PC-9 (cell line): ENCODE data around the gene MAP4K4. TPM values are rescaled to one million over a fixed set of nuclear protein-coding genes. Genes with fewer than 3 reads are reported as not detected.

Experiments
- BruUV-seq: library from RNA; stranded (reverse); fragments of 400-500 nt; replicated peaks from 2 replicates; lab custom pipeline; 2021; lab: Mats Ljungman, UMichigan
- CTCF ChIA-PET: fragments of 300-600 bp; sonication (Branson Sonifier 250); formaldehyde crosslinking; loops from one replicate; lab custom pipeline; 2022; ENCODE audit warnings: antibody characterized with exemption; lab: Charles Lee
- POLR2A ChIA-PET: fragments of 300-600 bp; sonication (Branson Sonifier 250); formaldehyde crosslinking; loops from one replicate; lab custom pipeline; 2022; ENCODE audit warnings: antibody characterized with exemption; ENCODE audit not compliant: unreplicated experiment; lab: Charles Lee
- DNase-seq, 2 experiments: peaks; one replicate each; pipeline versions ENCODE4 v3.0.0 to v3.0.0-alpha.2; 2015 to 2022; ENCODE audit warnings: mixed read lengths in 1 of 2
- H2AFZ ChIP-seq: fragments of 200-600 bp; sonication (generic); 2 replicates; pipeline ENCODE4 v1.8.1; 2017; ENCODE audit warnings: antibody characterized with exemption
- H3F3A ChIP-seq: fragments of 200-600 bp; sonication (generic); 2 replicates; pipeline ENCODE4 v1.8.1; 2017; ENCODE audit warnings: antibody characterized with exemption, mild to moderate bottlenecking, low read depth; ENCODE audit not compliant: insufficient read depth
- H3K27ac ChIP-seq: fragments of 200-600 bp; sonication (generic); 2 replicates; pipeline ENCODE4 v1.6.1; 2016; ENCODE audit warnings: mixed run types
- H3K27me3 ChIP-seq: fragments of 200-600 bp; sonication (generic); 2 replicates; pipeline ENCODE4 v1.6.1; 2016; ENCODE audit warnings: low read depth, mixed run types; ENCODE audit not compliant: insufficient read depth
- H3K36me3 ChIP-seq: fragments of 200-600 bp; sonication (generic); 2 replicates; pipeline ENCODE4 v1.6.1; 2016; ENCODE audit warnings: low read depth, mixed run types
- H3K4me1 ChIP-seq: fragments of 200-600 bp; sonication (generic); replicated peaks from 2 replicates; pipeline ENCODE4 v1.6.1; 2016; ENCODE audit warnings: mixed run types; ENCODE audit not compliant: insufficient read depth
- H3K4me2 ChIP-seq: fragments of 200-600 bp; sonication (generic); 2 replicates; pipeline ENCODE4 v1.6.1; 2017; ENCODE audit warnings: mixed run types
- H3K4me3 ChIP-seq: fragments of 200-600 bp; sonication (generic); 2 replicates; pipeline ENCODE4 v1.6.1; 2016; ENCODE audit warnings: mixed run types
- H3K79me2 ChIP-seq: fragments of 200-600 bp; sonication (generic); 2 replicates; pipeline ENCODE4 v1.6.1; 2017; ENCODE audit warnings: low read depth, mixed run types
- H3K9me2 ChIP-seq: fragments of 200-600 bp; sonication (generic); 2 replicates; pipeline ENCODE4 v1.8.1; 2017; ENCODE audit warnings: mild to moderate bottlenecking; ENCODE audit not compliant: insufficient read depth
- H3K9me3 ChIP-seq: fragments of 200-600 bp; sonication (generic); 2 replicates; pipeline ENCODE4 v1.8.1; 2016; ENCODE audit warnings: low read depth; ENCODE audit not compliant: insufficient read depth
- H4K20me1 ChIP-seq: fragments of 200-600 bp; sonication (generic); 2 replicates; pipeline ENCODE4 v1.8.1; 2017; ENCODE audit not compliant: insufficient read depth
- EZH2 ChIP-seq: fragments of 200-600 bp; sonication (generic); IDR thresholded peaks from 2 replicates; pipeline ENCODE4 v1.8.0; 2017; ENCODE audit warnings: antibody characterized with exemption, low read depth
- intact Hi-C: fragments of 100-400 bp; cut with micrococcal nuclease; formaldehyde crosslinking; loops from one replicate; pipeline ENCODE4 v1.10.0; 2022; ENCODE audit not compliant: unreplicated experiment
- total RNA-seq: library from RNA; stranded (reverse); gene quantifications from 2 replicates; pipeline ENCODE4 v1.2.3, GENCODE V29; 2021
- TF ChIP-seq, protein P1 (sequence below): fragments of 200-600 bp; sonication (generic); conservative IDR thresholded peaks from 2 replicates; pipeline ENCODE4 v1.6.1; 2017; ENCODE audit warnings: mixed run types, antibody characterized with exemption, mild to moderate bottlenecking, moderate library complexity

MAP4K4 gene
- total RNA-seq, 1 experiment from 2014 or later, result 129 TPM

GRCh38 chr2:101821828-101822458 is 124.4 kb downstream of the MAP4K4 start:
- Histone ChIP-seq H3K4me1 (peaks cover 78% of the 10 kb centered on the region), H4K20me1 (peaks cover 31% of the 10 kb centered on the region)

DNA sequence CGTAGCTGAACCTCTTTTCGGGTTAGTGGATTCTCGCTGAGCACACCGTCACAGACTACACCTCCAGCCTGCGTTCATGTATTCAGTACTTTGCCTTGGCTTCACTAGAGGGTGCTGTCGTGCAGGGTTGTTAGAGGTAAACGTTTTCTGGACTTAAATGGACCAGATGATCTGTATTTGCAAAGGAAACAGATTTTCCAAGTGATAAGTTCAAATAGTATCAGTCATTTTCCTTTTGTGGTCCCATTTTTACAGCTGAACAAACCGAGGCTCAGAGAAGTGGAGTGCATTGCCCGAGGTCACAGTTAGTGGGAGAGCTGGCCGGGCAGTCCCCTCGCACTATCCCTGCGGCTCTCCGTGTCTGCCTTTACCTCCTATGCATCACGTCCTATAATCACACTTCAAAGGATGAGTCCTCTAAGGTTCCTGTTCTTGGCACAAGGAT is 125.9 kb downstream of the MAP4K4 start:
- Histone ChIP-seq H3K4me1 (peaks cover 82% of the 10 kb centered on the region), H3K4me2 (no peak overlapping the region)
- CTCF ChIA-PET, result no interaction called here

More at GRCh38 chr2:101821828-101822458, 124.4 kb downstream of the MAP4K4 start:
- ChIA-PET POLR2A (interaction anchor here (1.1 kb wide), 1 partner anchor 926 kb away, joined by 4 read pairs; no protein-coding TSS in a partner anchor), CTCF (interaction anchor here (0.5 to 0.6 kb wide), 2 partner anchors 52 to 63 kb away, joined by 4 to 6 read pairs; no protein-coding TSS in a partner anchor)
- Histone ChIP-seq H3K4me2 (no peak overlapping the region), H3K79me2 (peaks cover 95% of the 10 kb centered on the region), H3K9me3 (no peaks in the 10 kb centered on the region), H3K36me3 (peaks cover 20% of the 10 kb centered on the region), H3K27me3 (no peaks in the 10 kb centered on the region), H3K4me3 (no peak overlapping the region), H3K27ac (no peak overlapping the region), H3F3A (peaks cover 68% of the 10 kb centered on the region), H2AFZ (no peak overlapping the region), H3K9me2 (no peaks in the 10 kb centered on the region)
- peak in 1 of 2 experiments; percentile 72 for DNase-seq
- intact Hi-C loops, result no loop called here
- TF ChIP-seq, protein P1, sequence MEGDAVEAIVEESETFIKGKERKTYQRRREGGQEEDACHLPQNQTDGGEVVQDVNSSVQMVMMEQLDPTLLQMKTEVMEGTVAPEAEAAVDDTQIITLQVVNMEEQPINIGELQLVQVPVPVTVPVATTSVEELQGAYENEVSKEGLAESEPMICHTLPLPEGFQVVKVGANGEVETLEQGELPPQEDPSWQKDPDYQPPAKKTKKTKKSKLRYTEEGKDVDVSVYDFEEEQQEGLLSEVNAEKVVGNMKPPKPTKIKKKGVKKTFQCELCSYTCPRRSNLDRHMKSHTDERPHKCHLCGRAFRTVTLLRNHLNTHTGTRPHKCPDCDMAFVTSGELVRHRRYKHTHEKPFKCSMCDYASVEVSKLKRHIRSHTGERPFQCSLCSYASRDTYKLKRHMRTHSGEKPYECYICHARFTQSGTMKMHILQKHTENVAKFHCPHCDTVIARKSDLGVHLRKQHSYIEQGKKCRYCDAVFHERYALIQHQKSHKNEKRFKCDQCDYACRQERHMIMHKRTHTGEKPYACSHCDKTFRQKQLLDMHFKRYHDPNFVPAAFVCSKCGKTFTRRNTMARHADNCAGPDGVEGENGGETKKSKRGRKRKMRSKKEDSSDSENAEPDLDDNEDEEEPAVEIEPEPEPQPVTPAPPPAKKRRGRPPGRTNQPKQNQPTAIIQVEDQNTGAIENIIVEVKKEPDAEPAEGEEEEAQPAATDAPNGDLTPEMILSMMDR, result no peak
- TF ChIP-seq EZH2, result no peak
- no TSS peak for BruUV-seq

DNA sequence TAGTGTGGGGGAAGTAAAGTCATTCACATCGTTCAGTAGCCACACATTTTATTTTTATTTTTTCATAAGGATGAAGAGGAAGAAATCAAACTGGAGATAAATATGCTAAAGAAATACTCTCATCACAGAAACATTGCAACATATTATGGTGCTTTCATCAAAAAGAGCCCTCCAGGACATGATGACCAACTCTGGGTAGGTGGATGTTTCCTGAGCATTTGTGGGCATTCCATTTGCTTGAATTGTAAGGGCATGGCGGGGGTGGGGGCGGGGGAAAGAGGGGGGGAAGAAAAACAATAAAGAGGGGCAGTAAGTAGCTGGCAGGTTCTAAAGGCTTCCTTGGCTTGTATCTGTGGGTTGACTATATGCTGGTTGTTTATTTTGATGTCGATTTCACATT is 126.4 kb downstream of the MAP4K4 start:
- Histone ChIP-seq H3K36me3 (peaks cover 21% of the 10 kb centered on the region), H3K27me3 (no peaks in the 10 kb centered on the region), H3K4me2 (no peak overlapping the region), H3K4me3 (no peak overlapping the region), H3K4me1 (peaks cover 82% of the 10 kb centered on the region), H4K20me1 (peaks cover 18% of the 10 kb centered on the region), H3K9me3 (no peaks in the 10 kb centered on the region), H3K9me2 (no peaks in the 10 kb centered on the region), H2AFZ (no peak overlapping the region), H3K79me2 (peaks cover 91% of the 10 kb centered on the region), H3F3A (peaks cover 73% of the 10 kb centered on the region), H3K27ac (no peak overlapping the region)
- DNase-seq, result no peak
- no peak for TF ChIP-seq EZH2
- TF ChIP-seq, protein P1, result no peak
- intact Hi-C loops, result no loop called here
- POLR2A ChIA-PET, result no interaction called here
- CTCF ChIA-PET, result interaction anchor here (0.7 kb wide), 1 partner anchor 162 kb away, joined by 3 read pairs; no protein-coding TSS in a partner anchor
- no TSS peak for BruUV-seq

More for the DNA sequence above, 125.9 kb downstream of the MAP4K4 start:
- H3K9me3 ChIP-seq, result no peaks in the 10 kb centered on the region
- intact Hi-C loops, result no loop called here
- H3K27me3 ChIP-seq, result no peaks in the 10 kb centered on the region
- POLR2A ChIA-PET, result no interaction called here
- H3K4me3 ChIP-seq, result no peak overlapping the region
- DNase-seq, result no peak
- H2AFZ ChIP-seq, result no peak overlapping the region
- H3K9me2 ChIP-seq, result no peaks in the 10 kb centered on the region
- peaks cover 71% of the 10 kb centered on the region for H3F3A ChIP-seq
- H3K36me3 ChIP-seq, result peaks cover 21% of the 10 kb centered on the region
- H3K79me2 ChIP-seq, result peaks cover 91% of the 10 kb centered on the region
- BruUV-seq, result no TSS peak
- H3K27ac ChIP-seq, result no peak overlapping the region
- TF ChIP-seq, protein P1, result no peak; the same call in 1 of the 2 replicates
- TF ChIP-seq EZH2, result no peak
- H4K20me1 ChIP-seq, result peaks cover 22% of the 10 kb centered on the region
